Suprapubic skin (tissue), 3 donors: ENCODE measurements around the gene POC1B.

Source experiments
- CTCF ChIP-seq, 2 donors: fragments of 200-600 bp in 1 of 2; fragments of 450-650 bp in 1 of 2; sonication (generic) in 1 of 2; IDR thresholded peaks; one replicate each; pipeline ENCODE4 v1.5.1; 2016 to 2019; ENCODE audit warnings: antibody characterized with exemption in 2 of 2, mild to moderate bottlenecking in 1 of 2, moderate library complexity in 1 of 2
- POLR2A ChIP-seq, 2 donors: fragments of 450-650 bp; IDR thresholded peaks; one replicate each; pipeline ENCODE4 v1.6.1; 2017; ENCODE audit warnings: antibody characterized with exemption in 2 of 2, mild to moderate bottlenecking in 2 of 2, moderate library complexity in 2 of 2

DNA sequence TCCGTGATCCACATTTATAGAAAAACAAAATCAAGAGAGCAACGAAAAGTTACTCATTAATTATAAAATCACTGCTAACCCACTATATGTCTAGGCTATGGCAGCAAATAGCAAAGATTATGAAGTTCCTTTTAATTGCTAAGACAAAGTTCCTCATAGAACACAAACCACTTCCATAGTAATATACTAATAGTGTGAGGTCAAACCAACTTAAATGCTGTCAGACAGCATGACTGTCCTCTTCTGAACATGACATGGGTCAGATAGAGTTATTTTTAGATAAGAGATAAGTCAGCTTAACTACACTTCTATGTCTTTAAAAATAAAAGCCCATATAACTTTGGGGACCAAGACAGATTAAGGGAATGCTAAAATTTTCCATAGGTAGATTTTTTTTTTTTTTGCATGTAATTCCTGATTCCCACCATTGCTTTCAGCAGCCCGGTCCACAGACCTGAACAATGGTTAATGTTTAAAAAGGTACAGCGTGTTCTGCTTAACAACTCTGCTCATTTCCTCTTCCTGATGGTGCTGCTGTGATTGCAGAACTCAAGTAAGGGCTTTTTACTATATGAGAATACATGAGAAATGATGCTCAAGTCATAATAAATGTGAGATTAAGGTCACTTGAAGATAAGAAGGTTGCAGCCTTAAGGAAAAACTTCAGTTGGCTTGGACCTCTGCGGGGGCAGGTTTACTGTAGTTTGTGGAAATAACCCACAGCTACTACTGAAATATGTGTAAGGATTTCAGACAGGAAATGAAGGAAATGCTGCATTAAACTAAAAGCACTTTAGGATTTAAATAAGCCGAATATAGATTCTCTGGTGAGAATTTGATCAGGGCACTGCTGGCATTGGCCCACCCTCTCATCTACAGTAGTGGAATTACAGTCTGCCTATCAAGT is 135.8 kb downstream of the POC1B start:
- no peak for TF ChIP-seq CTCF (IDR thresholded peaks at IDR 0.05)
- no peak for TF ChIP-seq POLR2A (IDR thresholded peaks at IDR 0.05)
